ENCODE results near the gene MAEA. TPM values are rescaled to one million over a fixed set of nuclear protein-coding genes. Genes with fewer than 3 reads are reported as not detected.

The MAEA gene
- total and polyA plus RNA-seq, 2 of the 8 experiments (the other 6 are each of a cell fraction or from before 2014, with no cell fraction given): 75.8 to 133 TPM

DNA sequence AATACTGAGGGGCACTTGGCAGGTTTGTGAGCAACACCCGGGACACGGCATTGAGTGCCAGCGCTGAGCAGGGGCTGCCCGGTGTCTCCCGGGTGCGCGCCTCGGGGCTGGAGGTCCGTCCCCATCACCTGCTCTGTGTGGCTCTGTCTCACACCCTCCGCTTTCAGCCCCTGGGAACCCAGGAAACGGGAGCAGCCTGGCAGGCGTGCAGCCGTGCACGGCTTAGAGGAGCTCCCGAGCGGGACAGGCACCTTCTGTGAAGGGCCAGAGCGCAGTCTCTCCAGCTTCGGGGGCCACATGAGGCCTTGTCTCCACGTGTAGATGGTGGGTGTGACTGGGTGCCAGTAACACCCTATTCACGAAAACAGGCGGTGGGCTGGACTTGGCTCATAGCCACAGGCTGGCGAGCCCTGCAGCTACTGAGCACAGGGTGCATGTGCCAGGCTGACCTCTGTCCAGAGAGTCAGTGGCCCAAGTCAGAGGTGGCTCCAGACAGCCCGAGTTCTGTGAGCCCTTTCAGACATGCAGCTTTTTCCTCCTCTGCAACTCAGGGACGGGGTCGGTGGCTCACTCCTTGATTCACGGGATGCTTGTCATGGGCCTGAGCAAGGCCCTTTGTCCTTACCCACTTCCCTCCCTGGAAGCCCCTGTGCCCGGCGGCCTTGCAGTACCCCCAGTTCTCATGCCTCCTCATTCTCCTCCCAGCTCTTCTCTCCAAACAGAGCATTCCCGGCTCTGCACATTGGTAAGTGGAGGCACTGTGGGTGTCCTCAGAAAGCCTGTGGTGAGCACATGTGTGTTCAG is 80.8 kb downstream of the MAEA start:
- Histone ChIP-seq H3K23ac (ENCODE audit: insufficient read length) (no peak overlapping the region), H3K9me3 (ENCODE audit: insufficient read depth in 2 of 2, low read depth in 1 of 2, low read length in 1 of 2) (no peaks in the 10 kb centered on the region), H3K4me3 (ENCODE audit: extremely low read depth in 1 of 4, insufficient read depth in 2 of 4, low read depth in 3 of 4, low read length in 4 of 4) (no peak overlapping the region), H3K36me3 (ENCODE audit: control insufficient read depth in 2 of 4, insufficient read depth in 4 of 4, low read length in 3 of 4) (peaks cover 0 to 2% (median 0%) of the 10 kb centered on the region in 4 experiments; a peak in 1 of 8 replicates), H4K8ac (ENCODE audit: extremely low read depth, insufficient read depth, low read length) (no peak overlapping the region), H2BK15ac (ENCODE audit: low read length) (no peak overlapping the region), H2BK20ac (ENCODE audit: low read length) (no peak overlapping the region), H3K23me2 (ENCODE audit: low read depth, low read length) (no peaks in the 10 kb centered on the region), H3K27me3 (replicated peaks in 1 of 4; ENCODE audit: control insufficient read depth in 3 of 4, extremely low read depth in 1 of 4, insufficient read depth in 3 of 4, low read length in 3 of 4) (no peaks in the 10 kb centered on the region), H3K79me1 (ENCODE audit: low read depth, low read length) (no peaks in the 10 kb centered on the region), H2BK12ac (ENCODE audit: low read depth, low read length) (no peak overlapping the region), H2BK120ac (replicated peaks; ENCODE audit: low read depth, low read length) (no peak overlapping the region), H3K4me2 (ENCODE audit: insufficient read depth in 1 of 2, low read depth in 2 of 2, low read length in 2 of 2) (no peak overlapping the region), H3K18ac (ENCODE audit: extremely low read depth, low read length) (no peak overlapping the region), H2BK5ac (ENCODE audit: low read depth, low read length) (no peak overlapping the region), H4K91ac (replicated peaks; ENCODE audit: insufficient read length, low read length) (no peak overlapping the region), H2AK5ac (ENCODE audit: low read depth, low read length) (no peak overlapping the region), H4K5ac (ENCODE audit: insufficient read length, low read depth, low read length) (no peak overlapping the region), H3K27ac (ENCODE audit: low read depth, low read length) (no peak overlapping the region), H3K4me1 (replicated peaks in 1 of 4; ENCODE audit: control insufficient read depth in 3 of 4, insufficient read depth in 4 of 4, low read length in 3 of 4) (peaks cover 0 to 2% (median 0%) of the 10 kb centered on the region in 4 experiments; a peak in 1 of 7 replicates), H4K20me1 (replicated peaks in 1 of 2; ENCODE audit: control insufficient read depth in 1 of 2, insufficient read depth in 2 of 2, low read length in 2 of 2) (peaks cover 0 to 10% of the 10 kb centered on the region in 2 experiments), H3K9ac (replicated peaks in 1 of 4; ENCODE audit: extremely low read depth in 1 of 4, low read depth in 3 of 4, low read length in 3 of 4) (no peak overlapping the region), H3K79me2 (ENCODE audit: control insufficient read depth in 1 of 2, insufficient read depth in 2 of 2, low read length in 2 of 2) (no peaks in the 10 kb centered on the region), H2AFZ (ENCODE audit: low read length) (no peak overlapping the region), H3K56ac (replicated peaks; ENCODE audit: insufficient read length, low read depth, low read length) (no peak overlapping the region), H3K14ac (ENCODE audit: insufficient read length) (no peak overlapping the region), H3K4ac (replicated peaks; ENCODE audit: insufficient read length, low read depth, low read length) (no peak overlapping the region)
- ChIA-PET POLR2A (ENCODE audit: partially characterized antibody) (no interaction called here), CTCF (ENCODE audit: partially characterized antibody) (interaction anchor here (0.8 to 2.2 kb wide), 3 partner anchors 10 to 182 kb away, joined by 3 to 10 read pairs (median 5); no protein-coding TSS in a partner anchor)
- 91% methylated on average over 27 of the region's 29 CpGs; no CpG with 5 or more reads in 1 of the 2 experiments for WGBS, 2 experiments (ENCODE audit: extremely low coverage in 1 of 2, insufficient coverage in 1 of 2, insufficient read length in 1 of 2, insufficient replicate concordance in 2 of 2, low coverage in 1 of 2, low lambda C conversion rate in 2 of 2, missing lambda C conversion rate in 1 of 2)
- no peak for DNase-seq (ENCODE audit: low read depth in 1 of 2, low spot score in 2 of 2)
- no peak for FAIRE-seq
- TF ChIP-seq POU5F1 (IDR thresholded peaks at IDR 0.05; ENCODE audit: low read depth, low read length): no peak
- TF ChIP-seq GTF2F1 (IDR thresholded peaks at IDR 0.05; ENCODE audit: borderline replicate concordance, low read depth, low read length): no peak
- no peak for TF ChIP-seq YY1 (IDR thresholded peaks at IDR 0.05; ENCODE audit: low read depth, low read length)
- no peak for TF ChIP-seq SIRT6 (IDR thresholded peaks at IDR 0.05; ENCODE audit: low read length)
- TF ChIP-seq, protein P1, sequence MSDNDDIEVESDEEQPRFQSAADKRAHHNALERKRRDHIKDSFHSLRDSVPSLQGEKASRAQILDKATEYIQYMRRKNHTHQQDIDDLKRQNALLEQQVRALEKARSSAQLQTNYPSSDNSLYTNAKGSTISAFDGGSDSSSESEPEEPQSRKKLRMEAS (IDR thresholded peaks at IDR 0.05): no peak
- TF ChIP-seq SRF (IDR thresholded peaks at IDR 0.05; ENCODE audit: low read depth, low read length): no peak
- no peak for TF ChIP-seq TBP (IDR thresholded peaks at IDR 0.05; ENCODE audit: low read depth, low read length)
- TF ChIP-seq RBBP5 (IDR thresholded peaks at IDR 0.05; ENCODE audit: borderline replicate concordance, low read depth, low read length): no peak
- TF ChIP-seq, protein P2, sequence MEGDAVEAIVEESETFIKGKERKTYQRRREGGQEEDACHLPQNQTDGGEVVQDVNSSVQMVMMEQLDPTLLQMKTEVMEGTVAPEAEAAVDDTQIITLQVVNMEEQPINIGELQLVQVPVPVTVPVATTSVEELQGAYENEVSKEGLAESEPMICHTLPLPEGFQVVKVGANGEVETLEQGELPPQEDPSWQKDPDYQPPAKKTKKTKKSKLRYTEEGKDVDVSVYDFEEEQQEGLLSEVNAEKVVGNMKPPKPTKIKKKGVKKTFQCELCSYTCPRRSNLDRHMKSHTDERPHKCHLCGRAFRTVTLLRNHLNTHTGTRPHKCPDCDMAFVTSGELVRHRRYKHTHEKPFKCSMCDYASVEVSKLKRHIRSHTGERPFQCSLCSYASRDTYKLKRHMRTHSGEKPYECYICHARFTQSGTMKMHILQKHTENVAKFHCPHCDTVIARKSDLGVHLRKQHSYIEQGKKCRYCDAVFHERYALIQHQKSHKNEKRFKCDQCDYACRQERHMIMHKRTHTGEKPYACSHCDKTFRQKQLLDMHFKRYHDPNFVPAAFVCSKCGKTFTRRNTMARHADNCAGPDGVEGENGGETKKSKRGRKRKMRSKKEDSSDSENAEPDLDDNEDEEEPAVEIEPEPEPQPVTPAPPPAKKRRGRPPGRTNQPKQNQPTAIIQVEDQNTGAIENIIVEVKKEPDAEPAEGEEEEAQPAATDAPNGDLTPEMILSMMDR (IDR thresholded peaks at IDR 0.05; ENCODE audit: control extremely low read depth in 1 of 3, insufficient read depth in 1 of 3, low read depth in 1 of 3, low read length in 3 of 3): no peak
- TF ChIP-seq BACH1 (IDR thresholded peaks at IDR 0.05; ENCODE audit: low read length): no peak

Data from H1 (cell line).